Measurements from ENCODE around the gene ZSWIM1. TPM values are rescaled to one million over a fixed set of nuclear protein-coding genes. Genes with fewer than 3 reads are reported as not detected.

The ZSWIM1 gene
- total and polyA plus RNA-seq, 2 of the 13 experiments (the other 11 are each of a cell fraction or from before 2014, with no cell fraction given): 9.5 to 11.7 TPM

GRCh38 chr20:45934046-45934585 is 53.1 kb downstream of the ZSWIM1 start (continued):
- TF ChIP-seq SMAD9 (CRISPR knock-in tag; IDR thresholded peaks at IDR 0.05): no peak
- TF ChIP-seq LRRFIP1 (CRISPR knock-in tag; conservative IDR thresholded peaks at IDR 0.05): no peak
- no peak; the same call in 1 of the 2 replicates for TF ChIP-seq ZFP1 (CRISPR knock-in tag; IDR thresholded peaks at IDR 0.05)
- peak; percentile 98 for TF ChIP-seq ZNF33A (CRISPR knock-in tag; IDR thresholded peaks at IDR 0.05; ENCODE audit: borderline replicate concordance)
- TF ChIP-seq ZNF687 (CRISPR knock-in tag; IDR thresholded peaks at IDR 0.05): peak; percentile 88; the same call in 1 of the 2 replicates
- no peak for TF ChIP-seq SETDB1 (CRISPR knock-in tag; IDR thresholded peaks at IDR 0.05; ENCODE audit: borderline replicate concordance)
- TF ChIP-seq TRAFD1 (CRISPR knock-in tag; IDR thresholded peaks at IDR 0.05; ENCODE audit: borderline replicate concordance): no peak
- no peak; the same call in 1 of the 2 replicates for TF ChIP-seq SMC3 (IDR thresholded peaks at IDR 0.05; ENCODE audit: low read length)
- TF ChIP-seq ZFX (CRISPR knock-in tag; IDR thresholded peaks at IDR 0.05; ENCODE audit: low read depth): no peak
- TF ChIP-seq PBX2 (CRISPR knock-in tag; IDR thresholded peaks at IDR 0.05): no peak
- no peak for TF ChIP-seq E2F1 (CRISPR knock-in tag; IDR thresholded peaks at IDR 0.05)
- TF ChIP-seq RARA (CRISPR knock-in tag; IDR thresholded peaks at IDR 0.05): no peak
- no peak for TF ChIP-seq ZBTB34 (CRISPR knock-in tag; IDR thresholded peaks at IDR 0.05)
- no peak for TF ChIP-seq ZFP90 (CRISPR knock-in tag; IDR thresholded peaks at IDR 0.05; ENCODE audit: borderline replicate concordance)
- TF ChIP-seq MEIS1 (CRISPR knock-in tag; IDR thresholded peaks at IDR 0.05; ENCODE audit: borderline replicate concordance): peak; percentile 96; the same call in 1 of the 2 replicates
- no peak for TF ChIP-seq ZNF644 (CRISPR knock-in tag; IDR thresholded peaks at IDR 0.05; ENCODE audit: low read depth)
- 0 out of 2 replicates have a peak, but pooled peaks have one; percentile 19 for TF ChIP-seq ZNF292 (CRISPR knock-in tag; IDR thresholded peaks at IDR 0.05; ENCODE audit: borderline replicate concordance, low read depth)
